Measurements from ENCODE around the gene CLUH.
"Not testable (repeated sequence)": the region's sequence is repeated elsewhere in the genome, so short reads cannot be mapped to it uniquely, and the experiment has no call there.

CLUH gene

DNA sequence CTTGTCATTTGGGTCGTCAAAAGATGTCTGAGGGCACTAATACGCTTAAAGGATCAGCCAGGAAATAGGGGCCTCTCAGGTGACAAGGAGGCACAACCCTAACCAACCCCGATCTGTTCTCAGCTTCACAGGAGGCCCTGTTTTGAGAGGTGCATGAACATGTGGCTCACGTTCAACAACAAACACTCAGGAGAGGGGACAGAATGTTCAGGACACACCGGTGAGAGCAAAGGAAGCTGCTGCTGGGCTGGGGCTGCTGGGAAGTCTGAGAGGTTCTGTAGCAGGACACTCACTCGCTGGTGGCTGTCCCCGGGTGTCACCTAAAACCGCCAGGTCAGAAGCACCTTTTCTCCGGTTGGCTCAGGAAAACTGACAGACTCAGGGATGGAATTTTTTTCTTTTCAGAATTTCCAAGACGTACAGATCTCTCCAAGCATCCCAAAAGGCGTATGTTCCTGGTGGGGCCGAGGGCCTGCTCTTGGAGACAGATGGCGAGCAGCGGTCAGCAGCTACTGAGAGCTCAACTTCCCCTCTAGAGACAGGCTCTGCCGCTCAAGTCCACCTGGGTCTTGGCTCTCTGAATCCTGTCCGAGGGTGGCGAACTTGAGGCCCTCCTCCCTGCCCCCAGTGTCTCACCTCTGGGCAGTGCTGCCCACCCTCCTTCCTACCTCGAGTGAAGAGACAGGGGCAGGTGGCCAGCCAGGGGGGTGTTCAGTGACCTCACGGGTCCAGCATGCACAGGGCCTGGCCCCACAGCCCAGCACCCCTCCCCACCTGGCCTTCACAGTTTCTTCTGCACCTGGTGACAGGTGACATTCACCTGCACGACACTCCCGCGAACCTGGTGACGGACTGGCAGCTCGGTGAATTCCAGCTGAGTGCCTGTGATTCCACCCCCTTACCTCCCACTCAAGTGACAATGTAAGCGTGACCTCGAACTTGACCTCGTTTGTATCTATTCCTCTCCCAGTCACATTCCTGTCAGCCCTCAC, 22.9 kb downstream of the CLUH start:
- no peak for DNase-seq (ENCODE audit: low read depth)

- DNase-seq (ENCODE audit: low read depth): no peak
Observed at GRCh38 chr17:2687074-2687418, 24.5 kb downstream of the CLUH start.

- no peak for DNase-seq (ENCODE audit: low read depth)
Observed at GRCh38 chr17:2685696-2686095, 25.9 kb downstream of the CLUH start.

DNA sequence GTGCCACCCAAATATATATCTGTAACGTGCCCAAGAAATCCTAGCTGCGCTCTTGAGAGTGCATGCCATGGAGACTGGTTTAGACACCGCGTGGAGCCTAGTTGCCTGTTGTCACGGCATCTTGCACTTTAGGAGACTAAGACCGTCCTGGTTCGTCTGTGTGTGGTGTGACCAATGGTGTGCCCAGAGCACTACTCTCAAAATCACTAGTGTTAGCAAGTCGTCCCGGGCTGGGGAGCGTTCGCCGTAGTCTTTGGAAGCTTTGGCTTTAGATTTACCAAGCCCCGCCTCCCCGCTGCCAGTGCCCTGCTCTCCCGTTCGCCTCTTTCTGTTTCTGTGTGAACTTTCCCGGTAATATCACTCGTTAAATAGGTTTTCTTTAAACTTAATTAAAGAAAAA, 27.0 kb downstream of the CLUH start:
- DNase-seq (ENCODE audit: low read depth): no peak

- no peak for DNase-seq (ENCODE audit: low read depth)
Observed at GRCh38 chr17:2683912-2684311, 27.7 kb downstream of the CLUH start.

DNA sequence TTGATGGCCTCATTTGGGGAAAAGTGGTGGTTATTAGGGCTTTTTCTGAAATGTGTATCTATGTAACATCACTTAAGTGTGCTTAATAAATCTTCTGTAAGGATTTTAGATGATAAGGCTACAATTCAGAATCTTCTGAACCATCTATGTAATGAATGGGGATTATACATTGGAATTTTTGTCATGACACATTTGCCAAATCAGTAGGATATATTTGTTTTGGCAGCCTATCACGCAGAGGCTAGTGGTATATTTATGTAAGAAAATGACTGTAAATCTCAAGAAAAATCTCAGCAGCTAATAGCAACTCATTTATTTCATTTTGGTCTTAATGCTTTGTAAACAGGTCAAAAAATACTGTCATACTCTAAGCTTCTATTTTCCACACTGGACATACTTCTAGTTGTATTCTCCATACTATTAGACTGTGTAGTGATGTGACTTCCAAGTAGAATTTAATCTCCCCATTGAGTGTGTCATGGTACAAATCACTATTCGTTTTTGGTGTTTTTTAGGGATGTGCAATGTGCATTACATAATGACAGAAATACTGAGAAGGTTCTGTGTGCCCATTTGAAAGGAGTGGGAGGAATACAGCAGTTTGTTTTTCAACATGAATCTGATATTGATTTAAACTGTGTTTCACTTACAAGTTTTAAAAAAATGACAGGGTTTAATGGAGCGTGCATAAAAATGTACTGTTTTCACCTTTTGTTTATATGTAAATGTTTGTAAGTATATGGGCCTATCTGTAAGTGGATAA, 29.2 kb downstream of the CLUH start:
- DNase-seq (ENCODE audit: low read depth): no peak

- no peak for DNase-seq (ENCODE audit: low read depth)
Observed at GRCh38 chr17:2681650-2682049, 29.9 kb downstream of the CLUH start.

DNA sequence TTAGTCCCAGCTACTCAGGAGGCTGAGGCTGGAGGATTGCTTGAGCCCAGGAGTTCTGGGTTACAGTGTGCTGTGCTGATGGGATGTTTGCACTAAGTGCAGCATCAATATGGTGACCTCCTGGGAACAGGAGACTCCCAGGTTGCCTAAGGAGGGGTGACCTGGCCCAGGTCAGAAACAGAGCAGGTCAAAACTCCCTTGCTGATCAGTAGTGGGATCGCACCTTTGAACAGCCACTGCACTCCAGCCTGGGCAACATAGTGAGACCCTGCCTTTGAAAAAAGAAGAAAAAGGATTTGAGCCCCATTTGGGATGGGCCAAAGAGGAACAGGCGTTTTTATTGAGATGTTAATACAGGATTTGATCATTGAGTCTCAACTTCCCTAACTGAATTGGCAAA, 30.6 kb downstream of the CLUH start:
- no peak for DNase-seq (ENCODE audit: low read depth)

- not testable (repeated sequence) for DNase-seq (ENCODE audit: low read depth)
Observed at GRCh38 chr17:2679247-2679646, 32.3 kb downstream of the CLUH start.

GRCh38 chr17:2672026-2672425, 39.5 kb downstream of the CLUH start:
- DNase-seq (ENCODE audit: low read depth): no peak

GRCh38 chr17:2660410-2660809, 51.2 kb downstream of the CLUH start:
- DNase-seq (ENCODE audit: low read depth): not testable (repeated sequence)

DNA sequence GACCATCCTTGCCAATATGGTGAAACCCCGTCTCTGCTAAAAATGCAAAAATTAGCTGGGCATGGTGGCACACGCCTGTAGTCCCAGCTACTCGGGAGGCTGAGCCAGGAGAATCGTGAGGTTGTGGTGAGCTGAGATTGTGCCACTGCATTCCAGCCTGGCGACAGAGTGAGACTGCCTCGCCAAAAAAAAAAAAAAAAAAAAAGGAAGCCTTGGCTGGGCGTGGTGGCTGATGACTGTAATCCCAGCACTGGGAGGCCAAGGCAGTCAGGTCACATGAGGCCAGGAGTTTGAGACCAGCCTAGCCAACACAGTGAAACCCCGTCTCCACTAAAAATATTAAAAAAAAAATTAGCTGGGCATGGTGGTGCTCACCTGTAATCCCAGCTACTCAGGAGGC, 52.2 kb downstream of the CLUH start:
- not testable (repeated sequence) for DNase-seq (ENCODE audit: low read depth)

- DNase-seq (ENCODE audit: low read depth): no peak
Observed at GRCh38 chr17:2656283-2656682, 55.3 kb downstream of the CLUH start.

- no peak for DNase-seq (ENCODE audit: low read depth)
Observed at GRCh38 chr17:2655546-2655945, 56.0 kb downstream of the CLUH start.

DNA sequence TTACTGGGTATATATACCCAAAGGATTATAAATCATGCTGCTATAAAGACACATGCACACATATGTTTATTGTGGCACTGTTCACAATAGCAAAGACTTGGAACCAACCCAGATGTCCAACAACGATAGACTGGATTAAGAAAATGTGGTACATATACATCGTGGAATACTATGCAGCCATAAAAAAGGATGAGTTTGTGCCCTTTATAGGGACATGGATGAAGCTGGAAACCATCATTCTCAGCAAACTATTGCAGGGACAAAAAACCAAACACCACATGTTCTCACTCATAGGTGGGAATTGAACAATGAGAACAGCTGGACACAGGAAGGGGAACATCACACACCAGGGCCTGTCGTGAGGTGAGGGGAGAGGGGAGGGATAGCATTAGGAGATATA, 58.7 kb downstream of the CLUH start:
- DNase-seq (ENCODE audit: low read depth): not testable (repeated sequence)

- DNase-seq (ENCODE audit: low read depth): no peak
Observed at GRCh38 chr17:2649191-2649590, 62.4 kb downstream of the CLUH start.

- DNase-seq (ENCODE audit: low read depth): no peak
Observed at GRCh38 chr17:2647957-2648356, 63.6 kb downstream of the CLUH start.

DNA sequence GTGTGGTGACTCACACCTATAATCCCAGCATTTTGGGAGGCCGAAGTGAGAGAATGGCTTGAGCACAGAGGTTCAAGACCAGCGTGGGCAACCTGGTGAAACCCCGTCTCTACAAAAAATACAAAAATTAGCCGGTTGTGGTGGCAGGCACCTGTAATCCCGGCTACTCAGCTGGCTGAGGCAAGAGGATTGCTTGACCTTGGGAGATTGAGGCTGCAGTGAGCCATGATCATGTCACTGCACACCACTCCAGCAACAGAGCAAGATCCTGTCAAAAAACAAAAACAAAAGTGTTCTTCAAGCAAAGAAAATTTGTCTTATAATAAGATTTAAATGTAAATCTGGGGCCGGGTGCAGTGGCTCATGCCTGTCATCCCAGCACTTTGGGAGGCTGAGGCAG, 66.6 kb downstream of the CLUH start:
- DNase-seq (ENCODE audit: low read depth): no peak

Measured in activated T-helper 1 cell treated with Interleukin-2 at 50 U/mL for 16 hours (primary cell).